Astrocyte (in vitro differentiated cells and primary cell): Measurements from ENCODE around the gene MYZAP. TPM values are rescaled to one million over a fixed set of nuclear protein-coding genes. Genes with fewer than 3 reads are reported as not detected.
A peak's percentile ranks its signal among the peaks of the same experiment; 100 is the strongest.

Experiments
- DNase-seq: peaks from one replicate; pipeline ENCODE4 v3.0.0-alpha.2; 2010; ENCODE audit warnings: low read depth
- FAIRE-seq: peaks from 2 replicates; lab custom pipeline; 2011; peaks lifted over from hg19 to GRCh38; lab: Jason Lieb, UNC
- H2AFZ ChIP-seq: 2 replicates; pipeline ENCODE4 v1.6.0; 2012; ENCODE audit warnings: low read depth, low read length, inconsistent platforms
- H3K27ac ChIP-seq: 2 replicates; pipeline ENCODE4 v1.5.1; 2011; ENCODE audit warnings: low read depth, low read length, inconsistent platforms
- H3K27me3 ChIP-seq: 2 replicates; pipeline ENCODE4 v1.6.0; 2011; ENCODE audit warnings: low read length, inconsistent platforms; ENCODE audit not compliant: insufficient read depth
- H3K36me3 ChIP-seq: 2 replicates; pipeline ENCODE4 v1.5.1; 2011; ENCODE audit warnings: low read length, inconsistent platforms; ENCODE audit not compliant: insufficient read depth
- H3K4me1 ChIP-seq: 2 replicates; pipeline ENCODE4 v1.5.1; 2011; ENCODE audit warnings: low read length, inconsistent platforms; ENCODE audit not compliant: insufficient read depth
- H3K4me2 ChIP-seq: 2 replicates; pipeline ENCODE4 v1.6.0; 2012; ENCODE audit warnings: low read length, inconsistent platforms
- H3K4me3 ChIP-seq: 2 replicates; pipeline ENCODE4 v1.5.1; 2011; ENCODE audit warnings: low read depth, mild to moderate bottlenecking, low read length, inconsistent platforms; ENCODE audit not compliant: insufficient read depth
- H3K79me2 ChIP-seq: 2 replicates; pipeline ENCODE4 v1.6.0; 2012; ENCODE audit warnings: mild to moderate bottlenecking, low read length, inconsistent platforms; ENCODE audit not compliant: insufficient read depth
- H3K9ac ChIP-seq: 2 replicates; pipeline ENCODE4 v1.6.0; 2012; ENCODE audit warnings: mild to moderate bottlenecking, low read length, inconsistent platforms
- H3K9me3 ChIP-seq: 2 replicates; pipeline ENCODE4 v1.5.1; 2012; ENCODE audit warnings: low read depth, mild to moderate bottlenecking, low read length, inconsistent platforms; ENCODE audit not compliant: insufficient read depth
- H4K20me1 ChIP-seq: 2 replicates; pipeline ENCODE4 v1.6.0; 2012; ENCODE audit warnings: low read length, inconsistent platforms; ENCODE audit not compliant: insufficient read depth
- H3K27ac Mint-ChIP-seq: one replicate; pipeline ENCODE4 v1.8.0; 2021; ENCODE audit warnings: mild to moderate bottlenecking, mixed read lengths; ENCODE audit not compliant: unreplicated experiment
- H3K27me3 Mint-ChIP-seq: one replicate; pipeline ENCODE4 v1.8.0; 2021; ENCODE audit warnings: low read depth, mixed read lengths; ENCODE audit not compliant: unreplicated experiment
- H3K36me3 Mint-ChIP-seq: one replicate; pipeline ENCODE4 v1.8.0; 2021; ENCODE audit warnings: low read depth, mixed read lengths; ENCODE audit not compliant: unreplicated experiment
- H3K4me1 Mint-ChIP-seq: one replicate; pipeline ENCODE4 v1.8.0; 2021; ENCODE audit warnings: low read depth, mixed read lengths; ENCODE audit not compliant: unreplicated experiment
- H3K4me3 Mint-ChIP-seq: one replicate; pipeline ENCODE4 v1.8.0; 2021; ENCODE audit warnings: mild to moderate bottlenecking, moderate library complexity, mixed read lengths; ENCODE audit not compliant: unreplicated experiment
- H3K9me3 Mint-ChIP-seq: one replicate; pipeline ENCODE4 v1.8.0; 2021; ENCODE audit warnings: mild to moderate bottlenecking, mixed read lengths; ENCODE audit not compliant: unreplicated experiment
- EZH2 ChIP-seq: IDR thresholded peaks from 2 replicates; pipeline ENCODE4 v1.6.1; 2012; ENCODE audit warnings: mild to moderate bottlenecking, low read length, inconsistent platforms; ENCODE audit not compliant: insufficient read depth
- total RNA-seq: library from RNA; stranded (reverse); gene quantifications from 2 replicates; pipeline ENCODE4 v1.2.1, GENCODE V29; 2021
- TF ChIP-seq, protein P1 (sequence below): IDR thresholded peaks from 2 replicates; pipeline ENCODE4 v1.5.1; 2011; ENCODE audit warnings: low read depth, mild to moderate bottlenecking, inconsistent platforms, low read length, moderate library complexity; ENCODE audit not compliant: insufficient read depth

The MYZAP gene
- total RNA-seq, 1 donor from 2014 or later: 0.41 TPM

DNA sequence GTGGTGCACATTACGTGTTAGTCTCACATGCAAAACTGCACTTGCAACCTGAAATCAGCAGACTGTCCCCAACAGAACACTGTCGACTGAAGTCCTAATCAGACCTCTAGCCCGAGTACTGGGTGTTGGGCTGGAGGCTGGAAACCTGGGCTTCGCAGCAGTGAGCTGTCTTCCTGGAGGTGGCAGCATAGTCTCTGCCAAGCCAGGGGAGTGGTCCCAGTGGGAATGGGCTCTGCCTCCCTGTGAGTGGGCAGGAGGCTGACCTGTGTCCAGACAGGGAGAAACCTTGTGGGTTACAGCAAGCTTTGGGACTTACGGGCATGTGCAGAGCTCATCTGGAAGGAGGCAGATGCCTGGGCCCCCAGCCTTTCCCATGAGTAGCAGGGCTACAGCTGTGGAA is 38.2 kb upstream of the MYZAP start:
- DNase-seq: no peak
- peaks cover 33% of the 10 kb centered on the region for H3K4me1 ChIP-seq
- peaks cover 6% of the 10 kb centered on the region for H3K36me3 Mint-ChIP-seq
- H3K79me2 ChIP-seq: no peaks in the 10 kb centered on the region
- no peaks in the 10 kb centered on the region for H3K9me3 ChIP-seq
- TF ChIP-seq EZH2: no peak
- TF ChIP-seq, protein P1, sequence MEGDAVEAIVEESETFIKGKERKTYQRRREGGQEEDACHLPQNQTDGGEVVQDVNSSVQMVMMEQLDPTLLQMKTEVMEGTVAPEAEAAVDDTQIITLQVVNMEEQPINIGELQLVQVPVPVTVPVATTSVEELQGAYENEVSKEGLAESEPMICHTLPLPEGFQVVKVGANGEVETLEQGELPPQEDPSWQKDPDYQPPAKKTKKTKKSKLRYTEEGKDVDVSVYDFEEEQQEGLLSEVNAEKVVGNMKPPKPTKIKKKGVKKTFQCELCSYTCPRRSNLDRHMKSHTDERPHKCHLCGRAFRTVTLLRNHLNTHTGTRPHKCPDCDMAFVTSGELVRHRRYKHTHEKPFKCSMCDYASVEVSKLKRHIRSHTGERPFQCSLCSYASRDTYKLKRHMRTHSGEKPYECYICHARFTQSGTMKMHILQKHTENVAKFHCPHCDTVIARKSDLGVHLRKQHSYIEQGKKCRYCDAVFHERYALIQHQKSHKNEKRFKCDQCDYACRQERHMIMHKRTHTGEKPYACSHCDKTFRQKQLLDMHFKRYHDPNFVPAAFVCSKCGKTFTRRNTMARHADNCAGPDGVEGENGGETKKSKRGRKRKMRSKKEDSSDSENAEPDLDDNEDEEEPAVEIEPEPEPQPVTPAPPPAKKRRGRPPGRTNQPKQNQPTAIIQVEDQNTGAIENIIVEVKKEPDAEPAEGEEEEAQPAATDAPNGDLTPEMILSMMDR: no peak
- no peak overlapping the region for H2AFZ ChIP-seq
- H3K9me3 Mint-ChIP-seq: peaks cover 4% of the 10 kb centered on the region
- no peaks in the 10 kb centered on the region for H4K20me1 ChIP-seq
- H3K27me3 Mint-ChIP-seq: no peaks in the 10 kb centered on the region
- no peak for FAIRE-seq
- no peak overlapping the region for H3K27ac ChIP-seq
- no peak overlapping the region for H3K4me3 Mint-ChIP-seq
- H3K27me3 ChIP-seq: no peaks in the 10 kb centered on the region
- H3K4me1 Mint-ChIP-seq: peaks cover 49% of the 10 kb centered on the region
- no peak overlapping the region for H3K4me2 ChIP-seq
- no peak overlapping the region for H3K27ac Mint-ChIP-seq
- no peak overlapping the region for H3K9ac ChIP-seq
- H3K4me3 ChIP-seq: no peak overlapping the region
- no peaks in the 10 kb centered on the region for H3K36me3 ChIP-seq

DNA sequence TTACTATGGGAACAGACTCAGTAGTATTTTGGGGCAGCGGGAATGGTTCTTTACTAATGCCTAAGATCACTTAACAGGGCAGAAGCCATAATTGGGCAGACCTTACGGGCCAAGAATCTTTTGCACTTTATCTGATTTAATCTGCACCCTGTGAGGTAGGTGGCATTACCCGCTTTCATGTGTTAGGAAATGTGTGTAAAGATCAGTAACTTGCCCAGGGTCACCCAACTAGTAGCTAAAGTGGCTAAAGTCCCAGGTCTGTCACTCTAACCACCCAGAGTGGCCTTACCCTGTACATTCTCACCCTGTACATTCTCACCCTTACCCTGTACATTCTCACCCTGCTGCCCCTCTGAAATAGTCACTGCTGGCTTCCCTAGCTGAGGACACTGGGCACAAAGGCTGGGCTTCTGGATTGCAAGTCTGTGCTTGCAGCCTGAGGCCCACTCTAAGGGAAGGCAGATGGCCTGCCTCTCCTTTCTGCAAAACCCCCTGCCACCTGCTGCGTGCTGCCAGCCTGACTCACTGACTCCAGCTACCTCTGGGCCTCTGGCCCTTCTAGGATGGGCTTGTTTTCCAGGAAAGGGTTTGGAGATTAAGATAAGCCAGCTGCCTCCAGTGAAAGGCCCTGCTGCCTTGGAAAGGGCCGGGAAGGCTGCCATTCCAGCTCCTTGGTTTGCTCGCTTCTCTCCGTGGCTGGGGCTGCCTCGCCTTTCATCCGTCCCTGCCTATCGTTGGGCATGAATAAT is 37.5 kb upstream of the MYZAP start:
- Histone ChIP-seq H3K27me3 (no peaks in the 10 kb centered on the region), H3K4me2 (peak overlapping the region; percentile 9), H3K9me3 (no peaks in the 10 kb centered on the region), H3K36me3 (no peaks in the 10 kb centered on the region), H3K9ac (no peak overlapping the region), H2AFZ (peak overlapping the region; percentile 8), H3K4me3 (no peak overlapping the region), H3K79me2 (no peaks in the 10 kb centered on the region), H3K4me1 (peaks cover 33% of the 10 kb centered on the region), H4K20me1 (no peaks in the 10 kb centered on the region), H3K27ac (no peak overlapping the region)
- peaks cover 46% of the 10 kb centered on the region for H3K4me1 Mint-ChIP-seq
- H3K27me3 Mint-ChIP-seq: no peaks in the 10 kb centered on the region
- TF ChIP-seq EZH2: no peak
- TF ChIP-seq, protein P1: no peak
- DNase-seq (peak; percentile 38), FAIRE-seq (no peak)
- no peak overlapping the region for H3K4me3 Mint-ChIP-seq
- peaks cover 4% of the 10 kb centered on the region for H3K9me3 Mint-ChIP-seq
- H3K36me3 Mint-ChIP-seq: peaks cover 6% of the 10 kb centered on the region
- peak overlapping the region; percentile 36 for H3K27ac Mint-ChIP-seq

DNA sequence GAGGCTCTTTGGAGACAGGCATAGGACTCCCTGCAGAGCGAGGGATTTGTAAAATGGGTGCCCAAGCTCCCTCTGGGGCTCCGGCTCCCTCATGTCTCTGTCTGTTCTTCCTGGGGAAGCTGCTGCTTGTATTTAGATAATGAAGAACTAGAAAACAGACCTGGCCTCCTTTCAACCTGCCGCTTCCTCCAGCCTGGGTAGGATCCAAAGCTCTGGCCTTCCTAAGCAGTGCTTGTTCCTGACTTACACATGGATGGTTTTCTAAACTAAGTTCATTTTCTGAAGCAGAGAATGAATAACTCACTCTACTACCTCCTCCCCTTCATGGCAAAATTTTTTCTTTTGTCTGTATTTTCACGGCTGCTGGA is 36.9 kb upstream of the MYZAP start:
- H3K4me1 Mint-ChIP-seq: peaks cover 46% of the 10 kb centered on the region
- Histone ChIP-seq H3K4me2 (peak overlapping the region; percentile 9), H3K9me3 (no peaks in the 10 kb centered on the region), H3K4me3 (no peak overlapping the region), H4K20me1 (no peaks in the 10 kb centered on the region), H2AFZ (peak overlapping the region; percentile 8), H3K27me3 (no peaks in the 10 kb centered on the region), H3K79me2 (no peaks in the 10 kb centered on the region), H3K4me1 (peaks cover 33% of the 10 kb centered on the region), H3K36me3 (no peaks in the 10 kb centered on the region), H3K27ac (no peak overlapping the region), H3K9ac (no peak overlapping the region)
- peaks cover 3% of the 10 kb centered on the region for H3K36me3 Mint-ChIP-seq
- no peak overlapping the region for H3K4me3 Mint-ChIP-seq
- FAIRE-seq (no peak), DNase-seq (no peak)
- peaks cover 4% of the 10 kb centered on the region for H3K9me3 Mint-ChIP-seq
- TF ChIP-seq EZH2: no peak
- TF ChIP-seq, protein P1: no peak
- H3K27me3 Mint-ChIP-seq: no peaks in the 10 kb centered on the region
- peak overlapping the region; percentile 41 for H3K27ac Mint-ChIP-seq
